SK-MEL-5 (cell line): ENCODE measurements around the gene YTHDF1. TPM values are rescaled to one million over a fixed set of nuclear protein-coding genes. Genes with fewer than 3 reads are reported as not detected.
"Not testable (repeated sequence)": the region's sequence is repeated elsewhere in the genome, so short reads cannot be mapped to it uniquely, and the experiment has no call there.

ENCODE experiments used
- DNase-seq: peaks from one replicate; pipeline ENCODE4 v3.0.0-alpha.2; 2016; ENCODE audit warnings: low read depth, low spot score
- in situ Hi-C: cut with HindIII; loops from 2 replicates; pipeline ENCODE4 v1.10.0; 2016; ENCODE audit warnings: low sequenced_read_pairs, high pct_unique_total_duplicates, low pct_unique_long_range_greater_than_20kb
- total RNA-seq: library from RNA; depleted of rRNA; stranded (reverse); fragments of >200 nt; shearing (Covaris generic); gene quantifications from 2 replicates; pipeline ENCODE4 v1.2.3, GENCODE V29; 2014

Gene YTHDF1
- total RNA-seq, 1 experiment from 2014 or later = 31.8 TPM

- in situ Hi-C loops = no loop called here
- no peak for DNase-seq
Observed at GRCh38 chr20:63253065-63253437, 37.1 kb upstream of the YTHDF1 start.

- in situ Hi-C loops = no loop called here
Observed at GRCh38 chr20:63252284-63252711, 36.4 kb upstream of the YTHDF1 start.

GRCh38 chr20:63251350-63251749 is 35.4 kb upstream of the YTHDF1 start:
- in situ Hi-C loops, DNase-seq: not testable (repeated sequence)

More at GRCh38 chr20:63252284-63252711, 36.4 kb upstream of the YTHDF1 start:
- DNase-seq = no peak

GRCh38 chr20:63249891-63250290 is 34.0 kb upstream of the YTHDF1 start:
- in situ Hi-C loops = no loop called here

GRCh38 chr20:63248835-63249591 is 33.1 kb upstream of the YTHDF1 start:
- DNase-seq = no peak
- in situ Hi-C loops = no loop called here

More at GRCh38 chr20:63249891-63250290, 34.0 kb upstream of the YTHDF1 start:
- DNase-seq = no peak

GRCh38 chr20:63247671-63248228 is 31.8 kb upstream of the YTHDF1 start:
- in situ Hi-C loops = no loop called here
- DNase-seq = no peak

DNA sequence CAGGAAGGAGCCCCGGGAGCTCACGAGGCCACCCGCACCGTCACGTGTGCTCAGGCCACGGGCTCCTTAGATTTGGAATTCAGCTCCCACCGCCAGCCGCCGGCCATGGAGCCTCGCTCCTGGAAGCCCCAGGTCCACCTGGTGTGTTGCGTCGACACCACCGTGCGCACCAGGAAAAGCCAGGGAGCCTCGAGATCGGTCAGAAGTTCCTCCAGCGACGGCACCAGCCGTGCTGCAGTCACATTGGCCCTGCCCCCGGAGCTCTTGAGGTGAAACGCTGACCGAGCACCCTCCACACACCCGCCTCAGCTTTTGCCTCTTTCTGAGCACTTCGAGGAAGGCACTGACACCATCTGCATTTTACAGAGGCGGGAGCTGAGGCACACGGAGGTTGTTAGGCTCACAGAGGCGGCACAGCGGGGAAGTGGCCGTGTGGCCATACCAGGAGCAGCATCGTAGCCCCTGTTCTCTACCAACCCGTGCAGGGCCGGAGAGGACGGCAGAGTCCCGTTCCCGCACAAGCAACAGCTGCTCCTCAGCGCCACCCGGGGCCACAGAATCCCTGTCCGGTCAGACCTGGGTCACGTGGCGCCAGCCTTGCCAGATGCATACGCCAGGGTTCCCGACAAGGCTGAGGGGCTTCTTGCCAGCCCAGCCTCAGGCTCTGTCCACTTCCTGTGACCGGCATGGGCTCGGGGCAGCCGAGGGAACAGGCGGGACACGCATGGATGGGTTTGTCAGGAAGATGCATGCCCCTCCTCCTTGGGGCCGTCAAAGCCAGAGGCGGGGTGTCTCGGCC is 30.8 kb upstream of the YTHDF1 start:
- DNase-seq = no peak
- in situ Hi-C loops = no loop called here

GRCh38 chr20:63244468-63244867 is 28.5 kb upstream of the YTHDF1 start:
- no peak for DNase-seq
- in situ Hi-C loops = no loop called here

- in situ Hi-C loops = no loop called here
- no peak for DNase-seq
Observed at GRCh38 chr20:63243604-63244247, 27.8 kb upstream of the YTHDF1 start.

DNA sequence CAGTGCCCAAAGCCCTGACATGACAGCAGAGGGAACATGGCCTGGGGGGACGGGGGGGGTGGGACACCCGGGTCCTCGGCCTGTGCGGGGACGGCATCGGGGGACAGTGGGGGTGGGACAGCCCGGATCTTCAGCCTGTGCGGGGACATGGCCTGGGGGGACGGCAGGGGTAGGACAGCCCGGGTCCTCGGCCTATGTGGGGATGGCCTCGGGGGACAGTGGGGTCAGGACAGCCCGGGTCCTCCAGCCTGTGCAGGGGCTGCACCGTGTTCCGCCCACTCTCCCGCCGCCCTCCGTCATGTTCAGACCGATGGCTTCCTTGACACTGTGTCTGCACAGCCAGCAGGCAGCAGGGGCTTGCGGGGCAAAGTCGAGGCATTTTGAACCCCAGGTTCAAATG is 26.8 kb upstream of the YTHDF1 start:
- DNase-seq = no peak
- in situ Hi-C loops = no loop called here

DNA sequence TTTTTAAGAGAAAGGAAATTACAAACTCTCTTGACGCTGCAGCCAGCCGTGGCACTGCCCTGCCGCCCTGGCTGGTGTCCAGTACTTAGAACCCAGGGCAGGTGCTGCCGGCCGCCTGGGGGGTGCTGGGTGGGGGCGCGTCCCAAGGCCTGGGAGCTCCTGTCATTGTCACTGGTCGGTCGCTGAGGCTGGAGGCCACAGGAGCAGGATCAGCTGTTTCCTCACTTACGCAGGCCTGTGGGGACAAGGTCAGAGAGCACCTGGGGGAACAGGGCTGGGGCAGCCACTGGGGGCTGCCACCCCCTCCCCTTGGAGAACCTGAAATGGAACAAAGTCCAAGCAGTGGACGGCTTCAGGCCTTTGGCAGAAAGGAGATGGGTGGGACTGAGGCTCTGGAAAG is 25.3 kb upstream of the YTHDF1 start:
- in situ Hi-C loops = no loop called here

GRCh38 chr20:63240004-63240403 is 24.1 kb upstream of the YTHDF1 start:
- in situ Hi-C loops = no loop called here
- no peak for DNase-seq

More for the DNA sequence above, 25.3 kb upstream of the YTHDF1 start:
- DNase-seq = no peak

DNA sequence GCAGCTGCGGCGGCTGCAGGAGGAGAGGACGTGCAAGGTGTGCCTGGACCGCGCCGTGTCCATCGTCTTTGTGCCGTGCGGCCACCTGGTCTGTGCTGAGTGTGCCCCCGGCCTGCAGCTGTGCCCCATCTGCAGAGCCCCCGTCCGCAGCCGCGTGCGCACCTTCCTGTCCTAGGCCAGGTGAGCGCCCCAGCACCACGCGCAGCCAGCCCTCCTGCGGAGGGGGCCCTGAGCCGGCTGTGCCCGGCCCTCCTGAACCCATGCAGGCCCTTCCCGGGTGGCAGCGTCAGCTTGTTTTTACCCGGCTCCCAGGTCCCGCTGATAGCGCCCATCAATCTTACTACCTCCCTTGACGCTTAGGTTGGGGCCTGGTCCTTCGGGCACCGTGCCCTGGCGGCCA is 23.5 kb upstream of the YTHDF1 start:
- in situ Hi-C loops = no loop called here
- DNase-seq = no peak

GRCh38 chr20:63238514-63239125 is 22.7 kb upstream of the YTHDF1 start:
- DNase-seq = peak; percentile 42
- in situ Hi-C loops = no loop called here

DNA sequence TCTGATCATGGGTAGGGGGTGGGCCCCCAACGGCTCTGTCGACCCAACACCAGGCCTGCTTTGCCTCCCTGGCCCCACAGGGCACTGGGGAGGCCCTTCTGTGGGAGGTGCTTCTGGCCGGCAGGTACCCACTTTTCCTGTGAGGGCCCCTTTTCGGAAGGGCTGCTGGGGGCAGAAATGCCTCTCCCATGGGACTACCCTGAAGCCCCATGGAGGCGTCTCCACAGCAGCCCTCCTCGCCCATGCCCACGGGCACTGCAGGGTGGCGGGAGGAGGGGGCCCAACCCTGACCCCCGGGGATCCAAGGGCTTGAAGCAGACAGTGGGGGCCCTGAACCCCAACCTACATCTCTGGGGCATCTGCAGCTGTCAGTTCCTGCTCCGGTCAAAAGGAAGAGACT is 22.1 kb upstream of the YTHDF1 start:
- in situ Hi-C loops = no loop called here
- DNase-seq = no peak

DNA sequence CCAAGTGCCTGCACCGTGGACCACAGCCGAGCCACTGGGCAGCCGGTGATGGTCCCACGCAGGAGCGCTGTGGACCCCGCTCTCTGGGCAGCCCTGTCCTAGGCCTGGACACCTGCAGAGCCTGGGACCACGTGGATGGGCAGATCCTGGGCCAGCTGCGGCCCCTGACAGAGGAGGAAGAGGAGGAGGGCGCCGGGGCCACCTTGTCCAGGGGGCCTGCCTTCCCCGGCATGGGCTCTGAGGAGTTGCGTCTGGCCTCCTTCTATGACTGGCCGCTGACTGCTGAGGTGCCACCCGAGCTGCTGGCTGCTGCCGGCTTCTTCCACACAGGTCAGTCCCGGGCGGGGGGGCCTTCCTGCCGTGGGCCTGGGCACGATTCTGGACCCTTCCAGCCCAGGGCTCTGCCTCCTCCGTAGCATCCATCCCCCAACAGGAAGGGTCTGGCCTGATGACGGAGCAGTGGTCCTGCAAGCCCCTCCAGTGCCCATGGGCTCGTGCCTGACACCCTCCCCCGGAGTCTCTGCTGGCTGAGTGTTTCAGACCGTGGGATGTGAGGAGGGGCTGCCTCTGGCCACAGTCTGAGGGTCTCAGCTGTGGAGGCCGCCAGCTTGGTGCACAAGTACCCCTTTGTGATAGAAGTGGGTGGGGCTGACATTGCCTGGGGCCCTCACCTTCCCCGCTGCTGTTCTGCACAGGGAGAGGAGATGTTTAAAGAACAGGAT is 20.3 kb upstream of the YTHDF1 start:
- no peak for DNase-seq
- in situ Hi-C loops = no loop called here

DNA sequence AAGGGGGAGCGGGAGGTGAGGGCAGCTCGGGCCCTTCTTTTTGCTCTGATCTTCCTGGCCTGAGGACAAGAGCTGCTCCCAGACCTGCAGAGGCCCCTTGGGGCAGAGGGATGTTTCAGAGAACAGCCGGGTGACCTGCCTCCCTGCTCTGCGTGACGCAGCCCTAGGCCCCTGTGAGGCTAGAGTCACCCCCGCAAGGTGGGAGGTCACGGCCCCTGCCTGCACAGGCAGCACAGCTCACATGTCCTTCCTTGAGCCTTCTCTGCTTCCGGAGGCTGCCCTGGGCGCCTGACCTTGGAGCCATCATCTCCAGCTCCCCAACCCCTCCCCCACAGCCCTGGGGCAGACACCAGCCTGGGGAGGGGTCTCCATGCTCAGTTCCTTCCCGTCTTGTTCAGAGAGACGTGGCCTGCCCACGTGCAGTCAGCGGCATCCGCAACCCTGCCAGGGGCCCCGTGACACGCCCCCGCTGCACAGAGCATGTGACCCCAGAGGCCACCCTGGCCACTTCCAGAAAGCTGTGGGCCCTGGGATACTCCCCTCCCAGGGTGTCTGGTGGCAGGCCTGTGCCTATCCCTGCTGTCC is 19.6 kb upstream of the YTHDF1 start, which contains the start of gene BIRC7:
BIRC7 (plus strand) TSS at position 507 of the 585 bp plus-strand sequence. CDS start 192 bp downstream, outside the sequence.
- DNase-seq = peak; percentile 37

More for the DNA sequence above, 19.6 kb upstream of the YTHDF1 start, which contains the start of gene BIRC7:
- in situ Hi-C loops = no loop called here
